ENCODE measurements around the gene DISP3.

DISP3 gene

DNA sequence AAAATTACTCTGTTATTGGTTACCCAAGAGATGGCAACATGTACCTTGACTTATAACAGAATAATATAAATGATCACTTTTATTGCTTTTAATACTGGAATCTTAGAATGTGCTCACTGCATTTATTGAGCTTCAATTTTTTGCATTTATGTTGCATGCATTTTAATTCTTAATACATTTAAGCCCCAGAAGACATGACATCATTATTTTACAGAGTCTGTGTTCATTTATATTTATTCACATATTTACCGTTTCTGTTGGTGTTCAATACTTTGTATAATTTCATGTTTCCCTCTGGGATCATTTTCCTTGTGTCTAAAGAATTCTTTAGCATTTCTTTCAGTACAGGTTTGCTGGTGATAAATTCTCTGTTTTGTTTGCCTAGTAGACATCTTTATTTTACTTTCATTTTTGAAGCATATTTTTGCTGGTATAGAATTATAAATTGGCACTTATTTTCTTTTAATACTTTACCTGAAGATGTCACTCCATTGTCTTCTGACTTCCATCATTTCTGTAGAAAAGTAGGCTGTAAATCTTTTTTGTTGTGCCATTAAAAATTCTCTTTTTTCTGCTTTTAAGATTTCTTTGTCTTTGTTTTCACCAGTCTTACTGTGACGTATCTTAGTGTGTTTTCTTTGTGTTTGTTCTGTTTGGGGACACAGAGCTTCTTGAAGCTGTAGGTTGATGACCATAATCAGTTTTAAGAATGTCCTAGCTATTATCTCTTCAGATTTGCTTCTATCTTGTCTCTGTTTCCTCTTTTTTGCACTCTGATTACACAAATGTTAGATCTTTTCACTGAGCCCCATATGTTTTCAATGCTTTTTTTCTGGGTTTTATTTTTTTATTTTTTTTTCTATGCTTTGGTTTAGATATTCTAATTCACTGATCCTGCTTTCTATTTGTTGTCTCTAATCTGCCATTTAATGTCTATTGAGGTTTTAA lies 26.9 kb downstream of the DISP3 start:
- no peaks in the 10 kb centered on the region for H3K4me1 ChIP-seq
- H4K20me1 ChIP-seq, result no peaks in the 10 kb centered on the region
- no peaks in the 10 kb centered on the region for H3K27me3 ChIP-seq
- H3K4me3 ChIP-seq, result no peak overlapping the region
- H3K9ac ChIP-seq, result no peak overlapping the region
- peaks cover 54 to 68% (median 64%) of the 10 kb centered on the region in 11 experiments for H3K9me3 ChIP-seq (replicated peaks in 1 of 11)
- H3K4me2 ChIP-seq, result no peak overlapping the region
- no peak overlapping the region for H3K27ac ChIP-seq
- TF ChIP-seq Cebpa-rat (IDR thresholded peaks at IDR 0.05), result no peak
- peaks cover 11 to 55% (median 24%) of the 10 kb centered on the region in 11 experiments; a peak in 18 of 22 replicates for H3K36me3 ChIP-seq

- no peak overlapping the region for H3K27ac ChIP-seq
- no peak overlapping the region for H3K9ac ChIP-seq
- no peaks in the 10 kb centered on the region for H3K27me3 ChIP-seq
- H4K20me1 ChIP-seq, result no peaks in the 10 kb centered on the region
- H3K4me3 ChIP-seq, result no peak overlapping the region
- H3K9me3 ChIP-seq (replicated peaks in 1 of 11), result peaks cover 44 to 68% (median 55%) of the 10 kb centered on the region in 11 experiments
- peaks cover 11 to 48% (median 21%) of the 10 kb centered on the region in 11 experiments; a peak in 18 of 22 replicates for H3K36me3 ChIP-seq
- TF ChIP-seq Cebpa-rat (IDR thresholded peaks at IDR 0.05), result no peak
- no peaks in the 10 kb centered on the region for H3K4me1 ChIP-seq
- H3K4me2 ChIP-seq, result no peak overlapping the region
Observed at GRCh38 chr1:11507309-11507708, 28.4 kb downstream of the DISP3 start.

GRCh38 chr1:11513681-11514080 lies 34.7 kb downstream of the DISP3 start:
- Histone ChIP-seq H3K9ac (no peak overlapping the region), H3K4me3 (no peak overlapping the region), H3K27ac (no peak overlapping the region), H3K4me1 (no peaks in the 10 kb centered on the region; a peak in 1 of 20 replicates), H3K36me3 (peaks cover 0 to 7% (median 0%) of the 10 kb centered on the region in 11 experiments; a peak in 1 of 22 replicates), H4K20me1 (no peaks in the 10 kb centered on the region), H3K9me3 (replicated peaks in 1 of 11) (peaks cover 8 to 27% (median 17%) of the 10 kb centered on the region in 11 experiments; a peak in 19 of 22 replicates), H3K4me2 (no peak overlapping the region), H3K27me3 (no peaks in the 10 kb centered on the region)
- no peak for TF ChIP-seq Cebpa-rat (IDR thresholded peaks at IDR 0.05)

DNA sequence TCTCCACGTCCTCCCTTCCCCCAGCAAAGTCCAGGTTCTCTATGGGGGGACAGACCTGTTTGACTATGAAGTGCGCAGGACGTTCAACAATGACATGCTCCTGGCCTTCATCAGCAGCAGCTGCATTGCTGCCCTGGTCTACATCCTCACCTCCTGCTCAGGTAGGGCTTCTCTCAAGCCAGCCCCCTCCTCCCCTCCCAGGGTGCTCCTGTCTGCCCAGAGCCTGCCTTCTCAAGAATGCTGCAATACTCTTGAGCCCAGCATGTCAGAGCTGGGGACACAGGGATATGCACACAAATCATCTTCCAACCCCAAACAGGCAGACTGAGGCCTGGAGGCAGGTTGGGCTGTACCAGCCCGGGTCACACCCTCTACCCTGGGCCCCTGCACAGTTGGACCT lies 35.4 kb downstream of the DISP3 start:
- no peak for TF ChIP-seq Cebpa-rat (IDR thresholded peaks at IDR 0.05)
- no peak overlapping the region for H3K27ac ChIP-seq
- no peaks in the 10 kb centered on the region for H3K27me3 ChIP-seq
- H3K4me1 ChIP-seq, result peaks cover 0 to 4% (median 1%) of the 10 kb centered on the region in 10 experiments; a peak in 10 of 20 replicates
- H3K4me3 ChIP-seq, result no peak overlapping the region
- H3K9me3 ChIP-seq (replicated peaks in 1 of 11), result peaks cover 8 to 27% (median 17%) of the 10 kb centered on the region in 11 experiments; a peak in 19 of 22 replicates
- H3K9ac ChIP-seq, result no peak overlapping the region
- H3K36me3 ChIP-seq, result peaks cover 0 to 7% (median 0%) of the 10 kb centered on the region in 11 experiments; a peak in 1 of 22 replicates
- H3K4me2 ChIP-seq, result no peak overlapping the region
- H4K20me1 ChIP-seq, result no peaks in the 10 kb centered on the region

- Histone ChIP-seq H4K20me1 (no peaks in the 10 kb centered on the region), H3K36me3 (peaks cover 0 to 7% (median 0%) of the 10 kb centered on the region in 11 experiments; a peak in 1 of 22 replicates), H3K4me1 (peaks cover 0 to 16% (median 13%) of the 10 kb centered on the region in 10 experiments; a peak in 14 of 20 replicates), H3K27me3 (no peaks in the 10 kb centered on the region), H3K9ac (no peak overlapping the region), H3K9me3 (replicated peaks in 1 of 11) (peaks cover 8 to 26% (median 17%) of the 10 kb centered on the region in 11 experiments; a peak in 19 of 22 replicates), H3K4me3 (no peak overlapping the region), H3K4me2 (no peak overlapping the region), H3K27ac (no peak overlapping the region)
- no peak for TF ChIP-seq Cebpa-rat (IDR thresholded peaks at IDR 0.05)
Observed at GRCh38 chr1:11515368-11516300, 36.7 kb downstream of the DISP3 start.

- Histone ChIP-seq H3K27me3 (no peaks in the 10 kb centered on the region), H3K27ac (no peak overlapping the region), H3K4me3 (no peak overlapping the region), H3K36me3 (no peaks in the 10 kb centered on the region), H4K20me1 (no peaks in the 10 kb centered on the region; a peak in 1 of 22 replicates), H3K4me1 (peaks cover 0 to 22% (median 17%) of the 10 kb centered on the region in 10 experiments; a peak in 14 of 20 replicates), H3K4me2 (no peak overlapping the region), H3K9me3 (replicated peaks in 1 of 11) (peaks cover 4 to 17% (median 12%) of the 10 kb centered on the region in 11 experiments; a peak in 18 of 22 replicates), H3K9ac (no peak overlapping the region)
- TF ChIP-seq Cebpa-rat (IDR thresholded peaks at IDR 0.05), result no peak
Observed at GRCh38 chr1:11516961-11517635, 38.1 kb downstream of the DISP3 start.

- Histone ChIP-seq H3K9me3 (replicated peaks in 1 of 11) (peaks cover 3 to 8% (median 5%) of the 10 kb centered on the region in 11 experiments; a peak in 15 of 22 replicates), H3K4me2 (no peak overlapping the region), H3K4me1 (peaks cover 0 to 22% (median 17%) of the 10 kb centered on the region in 10 experiments; a peak in 14 of 20 replicates), H3K4me3 (no peak overlapping the region), H4K20me1 (no peaks in the 10 kb centered on the region; a peak in 1 of 22 replicates), H3K9ac (no peak overlapping the region), H3K27ac (no peak overlapping the region), H3K27me3 (no peaks in the 10 kb centered on the region), H3K36me3 (no peaks in the 10 kb centered on the region)
- TF ChIP-seq Cebpa-rat (IDR thresholded peaks at IDR 0.05), result no peak
Observed at GRCh38 chr1:11518016-11518701, 39.2 kb downstream of the DISP3 start.

All from BLaER1 treated with 17β-estradiol and CSF1 and Interleukin-3, amounts not matched to agents 10 nM and 100 nM (cell line).